NCI-H2227 treated with DMSO at 0.1 percent for 48 hours (cell line): ENCODE data around the gene RELN.
"Not testable (repeated sequence)": the region's sequence is repeated elsewhere in the genome, so short reads cannot be mapped to it uniquely, and the experiment has no call there.

Experiments
- DNase-seq: peaks from one replicate; lab custom pipeline; 2025; lab: John Stamatoyannopoulos, UW

The RELN gene

GRCh38 chr7:103940382-103941268 lies 48.8 kb downstream of the RELN start:
- DNase-seq = no peak

GRCh38 chr7:103937680-103938079 lies 51.8 kb downstream of the RELN start:
- no peak for DNase-seq

DNA sequence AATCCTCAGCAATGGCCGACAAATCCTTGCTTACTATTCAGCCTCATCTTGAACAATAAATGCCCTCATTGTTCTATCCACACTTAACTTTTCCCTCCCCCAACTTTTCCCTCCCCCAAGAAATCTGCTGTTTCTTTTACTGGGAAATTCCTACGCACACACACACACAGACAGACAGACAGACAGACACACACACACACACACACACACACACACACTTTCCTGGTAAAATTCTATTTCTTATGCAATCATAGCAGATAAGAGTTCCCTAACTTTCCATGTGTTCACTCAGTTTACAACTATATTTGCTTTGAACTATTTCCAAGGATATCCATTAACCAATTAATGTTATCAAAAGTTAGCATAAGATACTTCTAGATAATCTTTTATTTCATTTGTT lies 52.9 kb downstream of the RELN start:
- no peak for DNase-seq

GRCh38 chr7:103934508-103934907 lies 55.0 kb downstream of the RELN start:
- no peak for DNase-seq

DNA sequence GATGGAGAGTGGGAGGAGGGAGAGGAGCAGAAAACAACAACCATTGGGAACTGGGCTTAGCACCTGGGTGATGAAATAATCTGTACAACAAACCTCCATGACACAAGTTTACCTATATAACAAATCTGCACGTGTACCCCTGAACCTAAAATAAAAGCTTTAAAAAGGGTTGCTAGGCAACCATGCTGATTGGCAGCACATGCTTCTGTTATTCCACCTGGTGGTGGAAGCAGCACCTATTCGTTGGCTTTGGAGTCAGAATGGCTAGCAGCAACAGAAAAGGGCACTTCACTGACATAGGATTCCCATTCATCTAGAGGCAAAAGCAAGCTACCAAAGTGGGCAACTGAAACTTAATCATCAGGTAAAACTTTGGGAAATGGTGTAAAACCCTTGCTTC lies 57.1 kb downstream of the RELN start:
- no peak for DNase-seq

- DNase-seq = no peak
Measured at GRCh38 chr7:103929901-103930311, 59.6 kb downstream of the RELN start.

DNA sequence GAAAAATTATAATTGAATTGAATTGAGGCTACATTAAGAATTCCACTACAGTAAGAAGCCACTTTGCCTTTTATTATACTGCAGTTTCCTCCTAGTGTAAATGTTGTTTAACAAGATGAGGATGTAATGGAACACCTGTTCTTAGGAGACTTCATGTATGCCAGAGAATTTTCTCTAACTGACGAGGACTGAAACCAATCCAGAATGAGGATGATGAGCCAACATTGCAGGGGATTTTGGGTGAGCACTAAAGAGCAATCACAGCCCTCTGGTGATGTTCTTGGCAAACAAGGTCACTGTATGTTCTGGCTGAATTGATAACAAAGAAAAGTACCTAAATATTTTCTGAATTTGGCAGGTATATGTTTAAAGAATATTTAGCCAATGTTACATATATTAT lies 60.9 kb downstream of the RELN start:
- no peak for DNase-seq

GRCh38 chr7:103924184-103924583 lies 65.3 kb downstream of the RELN start:
- peak; percentile 66 for DNase-seq

DNA sequence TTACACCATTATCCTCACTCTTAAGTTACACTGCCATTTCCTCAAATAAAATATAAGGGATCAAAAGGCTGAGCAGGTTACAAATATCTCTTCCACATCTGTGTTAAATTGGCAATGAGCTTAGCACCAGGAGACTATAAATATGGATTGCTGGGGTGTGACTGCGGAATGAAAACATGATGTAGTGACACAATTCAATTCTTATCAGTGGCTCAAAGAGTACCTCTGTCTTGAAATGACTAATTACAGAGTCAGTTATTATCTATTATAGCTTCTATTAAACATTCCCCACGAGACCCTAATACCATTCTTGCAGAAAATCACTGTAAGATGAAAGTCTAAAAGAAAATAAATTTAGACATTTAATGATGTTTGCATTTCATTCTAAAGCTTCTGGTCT lies 67.1 kb downstream of the RELN start:
- DNase-seq = no peak

GRCh38 chr7:103921692-103922091 lies 67.8 kb downstream of the RELN start:
- DNase-seq = no peak

GRCh38 chr7:103919272-103919868 lies 70.1 kb downstream of the RELN start:
- DNase-seq = no peak

DNA sequence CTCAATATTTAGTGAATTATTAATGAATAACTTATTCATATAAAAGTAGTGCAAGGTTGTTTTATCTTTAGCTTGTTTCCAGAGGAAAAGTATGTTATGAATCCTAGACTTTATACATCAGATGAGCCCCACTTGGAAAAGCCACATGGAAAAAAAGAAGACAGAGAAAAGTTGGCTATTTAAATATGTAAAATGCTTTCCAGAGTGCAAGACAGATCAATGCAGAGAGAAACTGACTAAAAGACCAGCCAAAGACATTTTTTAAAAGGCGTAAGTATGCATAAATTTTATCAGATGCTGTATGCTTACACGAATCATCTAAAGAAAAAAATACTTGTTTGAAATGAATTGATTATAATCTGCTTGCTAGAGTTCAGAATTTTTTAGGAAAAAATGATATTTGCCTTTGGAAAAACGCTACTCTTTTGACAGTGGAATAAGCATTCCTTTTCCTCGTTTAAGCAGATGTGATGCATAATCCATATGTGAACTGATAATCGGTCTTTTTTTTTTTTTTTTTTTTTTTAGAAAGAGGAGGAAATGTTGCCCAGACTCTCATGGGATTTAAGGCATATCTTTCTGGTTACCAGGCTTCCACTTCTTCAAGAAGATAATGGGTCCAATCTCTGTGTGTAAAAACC lies 70.7 kb downstream of the RELN start:
- DNase-seq = no peak

DNA sequence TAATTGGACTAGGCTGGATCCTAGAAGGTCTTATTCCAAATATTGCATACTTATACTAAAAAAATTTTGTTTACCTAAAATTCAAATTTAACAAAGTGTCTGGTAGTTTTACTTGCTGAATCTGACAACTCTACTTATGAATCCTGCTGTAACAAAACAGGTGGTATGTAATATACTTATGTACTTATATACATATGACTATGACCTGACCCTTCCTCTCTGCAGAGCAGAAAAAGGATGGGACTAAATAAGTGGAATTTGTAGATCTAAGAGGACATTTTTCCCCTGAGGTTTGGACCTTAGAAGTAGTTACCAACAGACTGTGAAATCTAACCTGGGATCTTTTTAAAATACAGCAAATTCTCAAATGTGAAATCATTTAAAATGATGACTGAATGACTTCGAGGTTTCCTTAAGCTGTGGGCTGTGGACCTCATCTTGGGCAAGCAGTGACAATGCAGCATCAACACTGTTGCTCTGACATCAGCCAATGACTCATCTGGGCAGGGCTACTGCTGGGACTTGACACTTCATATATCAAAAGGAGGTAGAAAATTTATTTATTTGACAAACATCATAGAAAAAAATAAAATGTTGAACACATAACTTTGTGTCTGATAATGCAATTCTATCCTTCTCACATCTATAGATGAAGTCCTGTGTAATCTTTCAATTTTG lies 73.6 kb downstream of the RELN start:
- DNase-seq = no peak

GRCh38 chr7:103914147-103914899 lies 75.1 kb downstream of the RELN start:
- peak; percentile 34 for DNase-seq

- no peak for DNase-seq
Measured at GRCh38 chr7:103912891-103913605, 76.4 kb downstream of the RELN start.

- not testable (repeated sequence) for DNase-seq
Measured at GRCh38 chr7:103911015-103911414, 78.4 kb downstream of the RELN start.

GRCh38 chr7:103905997-103906396 lies 83.5 kb downstream of the RELN start:
- peak; percentile 61 for DNase-seq

- DNase-seq = no peak
Measured at GRCh38 chr7:103902917-103903316, 86.5 kb downstream of the RELN start.

GRCh38 chr7:103896826-103897225 lies 92.6 kb downstream of the RELN start:
- DNase-seq = not testable (repeated sequence)

DNA sequence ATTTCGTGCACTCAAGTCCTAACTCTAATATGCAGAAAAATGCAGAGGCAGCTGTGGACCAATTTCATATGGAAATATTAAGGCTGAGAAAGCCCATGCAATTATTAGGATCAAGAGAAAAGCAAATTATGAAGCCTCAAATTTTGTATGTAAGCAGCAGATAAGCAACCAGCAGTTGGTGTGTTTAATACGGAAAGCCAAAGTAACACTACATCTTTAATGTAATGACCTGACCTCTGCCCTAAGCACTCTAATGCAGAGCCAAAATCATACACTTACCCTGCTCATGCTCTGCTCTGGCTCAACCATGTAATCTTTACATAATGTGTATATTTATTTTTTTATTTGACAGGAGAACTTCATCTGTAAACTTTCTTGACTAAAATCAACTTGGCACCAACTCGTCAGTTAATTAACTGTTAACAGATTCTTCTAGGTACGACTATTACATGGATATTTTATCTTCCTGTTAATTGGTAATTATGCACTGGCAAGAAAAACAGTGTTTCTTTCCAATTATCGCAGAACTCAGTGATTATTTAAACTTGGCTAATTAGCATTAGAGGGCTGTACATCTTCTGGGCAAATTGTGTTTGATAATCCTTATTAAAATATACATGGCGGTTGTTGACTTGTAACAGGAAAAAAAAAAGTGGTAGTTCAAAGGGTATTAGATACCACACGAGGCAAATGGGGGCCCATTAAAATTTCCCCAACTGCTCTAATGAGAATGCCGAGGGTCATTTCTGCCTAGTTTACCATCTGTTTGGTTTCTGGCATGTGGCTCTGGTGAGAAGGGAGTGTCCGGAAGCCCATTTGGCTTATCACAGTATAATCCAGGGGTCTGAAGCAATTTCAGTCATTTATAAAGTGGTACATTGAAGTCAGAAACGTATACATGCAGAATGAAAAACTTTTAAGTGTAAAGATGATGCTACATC lies 94.5 kb downstream of the RELN start:
- no peak for DNase-seq
